Coronary artery (tissue), 2 donors: ENCODE data around the gene PRKAA1.

Source experiments
- DNase-seq: peaks from one replicate; pipeline ENCODE4 v3.0.0-alpha.2; 2017; ENCODE audit warnings: low spot score
- H3K27ac ChIP-seq, 2 donors: fragments of 200-600 bp; sonication (generic); one replicate each; pipeline ENCODE4 v1.5.1; 2016 to 2019
- H3K4me3 ChIP-seq: fragments of 200-600 bp; sonication (generic); 2 replicates; pipeline ENCODE4 v1.5.1; 2016; ENCODE audit warnings: mild to moderate bottlenecking, moderate library complexity
- CTCF ChIP-seq: fragments of 200-600 bp; sonication (generic); IDR thresholded peaks from one replicate; pipeline ENCODE4 v1.5.1; 2019; ENCODE audit warnings: antibody characterized with exemption

The PRKAA1 gene

DNA sequence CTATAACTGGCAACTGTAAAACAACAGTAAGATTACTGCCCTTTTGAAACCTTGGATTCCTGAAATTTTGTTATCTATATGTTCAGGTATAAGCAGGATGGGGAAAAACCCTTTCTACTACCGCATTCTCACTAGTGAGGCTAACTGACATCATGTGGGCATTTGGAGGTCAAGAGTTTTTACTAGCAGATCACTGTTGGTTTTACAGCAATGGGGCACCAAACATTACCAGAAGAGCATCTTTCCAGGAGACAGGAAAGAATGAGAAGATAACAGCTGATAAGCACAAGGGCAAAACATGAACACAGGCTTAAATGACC lies 21.6 kb downstream of the PRKAA1 start:
- TF ChIP-seq CTCF: no peak
- H3K4me3 ChIP-seq: no peak overlapping the region
- H3K27ac ChIP-seq: no peak overlapping the region
- no peak for DNase-seq

GRCh38 chr5:40775846-40776657 lies 22.1 kb downstream of the PRKAA1 start:
- no peak for TF ChIP-seq CTCF
- Histone ChIP-seq H3K4me3 (no peak overlapping the region), H3K27ac (no peak overlapping the region)
- no peak for DNase-seq

- no peak overlapping the region for H3K4me3 ChIP-seq
- TF ChIP-seq CTCF: no peak
- no peak overlapping the region for H3K27ac ChIP-seq
- DNase-seq: no peak
These were observed 22.9 kb downstream of the PRKAA1 start for GRCh38 chr5:40775085-40775845.

DNA sequence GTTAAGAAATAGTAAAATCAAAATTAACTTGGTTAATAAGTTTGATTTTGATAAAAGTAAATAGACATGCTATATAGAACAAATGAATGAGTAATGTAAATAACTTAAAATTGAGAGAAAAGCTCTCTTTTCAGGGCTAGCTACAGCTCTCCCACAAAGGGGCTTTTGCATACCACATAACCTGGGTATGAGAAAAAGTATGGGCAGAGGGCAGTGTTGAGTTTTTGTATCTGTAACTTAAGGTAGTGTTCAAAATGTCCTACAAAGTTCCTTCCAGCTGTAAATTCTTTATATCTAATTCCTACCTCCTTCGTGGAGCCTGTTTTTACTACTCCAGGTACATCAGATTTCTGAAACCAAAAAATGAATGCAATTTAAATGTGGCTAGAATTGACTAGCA lies 23.6 kb downstream of the PRKAA1 start:
- H3K27ac ChIP-seq: no peak overlapping the region
- DNase-seq: no peak
- TF ChIP-seq CTCF: no peak
- H3K4me3 ChIP-seq: no peak overlapping the region

DNA sequence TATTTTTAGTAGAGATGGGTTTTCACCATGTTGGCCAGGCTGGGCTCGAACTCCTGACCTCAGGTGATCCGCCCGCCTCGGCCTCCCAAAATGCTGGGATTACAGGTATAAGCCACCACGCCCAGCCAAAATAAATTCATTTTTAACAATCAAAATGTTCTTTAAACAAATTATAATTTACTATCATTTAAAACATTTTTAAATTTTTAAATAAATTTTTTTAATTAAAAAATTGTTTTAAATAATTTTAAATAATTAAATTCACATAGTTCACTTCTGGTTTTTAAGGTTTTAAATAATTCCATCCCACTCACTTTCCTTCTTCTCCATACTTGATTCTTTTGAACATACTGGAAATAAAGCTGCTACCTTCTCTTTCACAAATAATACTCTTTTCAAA lies 27.4 kb downstream of the PRKAA1 start:
- no peak overlapping the region for H3K27ac ChIP-seq
- TF ChIP-seq CTCF: no peak
- no peak for DNase-seq
- H3K4me3 ChIP-seq: no peak overlapping the region

- Histone ChIP-seq H3K27ac (no peak overlapping the region), H3K4me3 (no peak overlapping the region)
- no peak for TF ChIP-seq CTCF
- no peak for DNase-seq
These were observed 35.5 kb downstream of the PRKAA1 start for GRCh38 chr5:40762705-40763104.

DNA sequence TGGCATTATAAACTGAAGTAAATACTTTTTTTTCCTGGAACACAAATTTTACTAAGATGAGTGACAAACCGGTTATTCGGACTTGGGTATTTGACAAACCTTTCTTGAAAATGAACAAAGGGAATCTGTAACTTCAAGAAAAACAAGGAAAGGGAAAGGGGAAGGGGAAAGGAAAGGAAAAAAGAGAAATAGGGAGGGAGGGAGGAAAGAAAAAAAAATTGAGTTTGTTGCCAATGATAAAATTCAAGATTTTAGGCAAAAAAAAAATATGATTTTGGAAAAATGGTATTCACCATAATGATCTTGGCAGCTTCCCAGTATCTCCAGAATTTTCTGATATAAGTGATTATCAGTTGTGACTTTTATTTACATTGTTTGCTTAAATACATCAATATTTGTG lies 40.8 kb downstream of the PRKAA1 start:
- no peak overlapping the region for H3K4me3 ChIP-seq
- no peak overlapping the region for H3K27ac ChIP-seq
- no peak for DNase-seq
- TF ChIP-seq CTCF: no peak
